Astrocyte (in vitro differentiated cells and primary cell): ENCODE measurements around the gene PCA3. TPM values are rescaled to one million over a fixed set of nuclear protein-coding genes. Genes with fewer than 3 reads are reported as not detected.

Experiments
- DNase-seq: peaks from one replicate; pipeline ENCODE4 v3.0.0-alpha.2; 2010; ENCODE audit warnings: low read depth
- FAIRE-seq: peaks from 2 replicates; lab custom pipeline; 2011; peaks lifted over from hg19 to GRCh38; lab: Jason Lieb, UNC
- H2AFZ ChIP-seq: 2 replicates; pipeline ENCODE4 v1.6.0; 2012; ENCODE audit warnings: low read depth, low read length, inconsistent platforms
- H3K27ac ChIP-seq: 2 replicates; pipeline ENCODE4 v1.5.1; 2011; ENCODE audit warnings: low read depth, low read length, inconsistent platforms
- H3K27me3 ChIP-seq: 2 replicates; pipeline ENCODE4 v1.6.0; 2011; ENCODE audit warnings: low read length, inconsistent platforms; ENCODE audit not compliant: insufficient read depth
- H3K36me3 ChIP-seq: 2 replicates; pipeline ENCODE4 v1.5.1; 2011; ENCODE audit warnings: low read length, inconsistent platforms; ENCODE audit not compliant: insufficient read depth
- H3K4me1 ChIP-seq: 2 replicates; pipeline ENCODE4 v1.5.1; 2011; ENCODE audit warnings: low read length, inconsistent platforms; ENCODE audit not compliant: insufficient read depth
- H3K4me2 ChIP-seq: 2 replicates; pipeline ENCODE4 v1.6.0; 2012; ENCODE audit warnings: low read length, inconsistent platforms
- H3K4me3 ChIP-seq: 2 replicates; pipeline ENCODE4 v1.5.1; 2011; ENCODE audit warnings: low read depth, mild to moderate bottlenecking, low read length, inconsistent platforms; ENCODE audit not compliant: insufficient read depth
- H3K79me2 ChIP-seq: 2 replicates; pipeline ENCODE4 v1.6.0; 2012; ENCODE audit warnings: mild to moderate bottlenecking, low read length, inconsistent platforms; ENCODE audit not compliant: insufficient read depth
- H3K9ac ChIP-seq: 2 replicates; pipeline ENCODE4 v1.6.0; 2012; ENCODE audit warnings: mild to moderate bottlenecking, low read length, inconsistent platforms
- H3K9me3 ChIP-seq: 2 replicates; pipeline ENCODE4 v1.5.1; 2012; ENCODE audit warnings: low read depth, mild to moderate bottlenecking, low read length, inconsistent platforms; ENCODE audit not compliant: insufficient read depth
- H4K20me1 ChIP-seq: 2 replicates; pipeline ENCODE4 v1.6.0; 2012; ENCODE audit warnings: low read length, inconsistent platforms; ENCODE audit not compliant: insufficient read depth
- H3K27ac Mint-ChIP-seq: one replicate; pipeline ENCODE4 v1.8.0; 2021; ENCODE audit warnings: mild to moderate bottlenecking, mixed read lengths; ENCODE audit not compliant: unreplicated experiment
- H3K27me3 Mint-ChIP-seq: one replicate; pipeline ENCODE4 v1.8.0; 2021; ENCODE audit warnings: low read depth, mixed read lengths; ENCODE audit not compliant: unreplicated experiment
- H3K36me3 Mint-ChIP-seq: one replicate; pipeline ENCODE4 v1.8.0; 2021; ENCODE audit warnings: low read depth, mixed read lengths; ENCODE audit not compliant: unreplicated experiment
- H3K4me1 Mint-ChIP-seq: one replicate; pipeline ENCODE4 v1.8.0; 2021; ENCODE audit warnings: low read depth, mixed read lengths; ENCODE audit not compliant: unreplicated experiment
- H3K4me3 Mint-ChIP-seq: one replicate; pipeline ENCODE4 v1.8.0; 2021; ENCODE audit warnings: mild to moderate bottlenecking, moderate library complexity, mixed read lengths; ENCODE audit not compliant: unreplicated experiment
- H3K9me3 Mint-ChIP-seq: one replicate; pipeline ENCODE4 v1.8.0; 2021; ENCODE audit warnings: mild to moderate bottlenecking, mixed read lengths; ENCODE audit not compliant: unreplicated experiment
- EZH2 ChIP-seq: IDR thresholded peaks from 2 replicates; pipeline ENCODE4 v1.6.1; 2012; ENCODE audit warnings: mild to moderate bottlenecking, low read length, inconsistent platforms; ENCODE audit not compliant: insufficient read depth
- total RNA-seq: library from RNA; stranded (reverse); gene quantifications from 2 replicates; pipeline ENCODE4 v1.2.1, GENCODE V29; 2021
- TF ChIP-seq, protein P1 (sequence below): IDR thresholded peaks from 2 replicates; pipeline ENCODE4 v1.5.1; 2011; ENCODE audit warnings: low read depth, mild to moderate bottlenecking, inconsistent platforms, low read length, moderate library complexity; ENCODE audit not compliant: insufficient read depth

Gene PCA3
- total RNA-seq, 1 donor from 2014 or later, result not detected

DNA sequence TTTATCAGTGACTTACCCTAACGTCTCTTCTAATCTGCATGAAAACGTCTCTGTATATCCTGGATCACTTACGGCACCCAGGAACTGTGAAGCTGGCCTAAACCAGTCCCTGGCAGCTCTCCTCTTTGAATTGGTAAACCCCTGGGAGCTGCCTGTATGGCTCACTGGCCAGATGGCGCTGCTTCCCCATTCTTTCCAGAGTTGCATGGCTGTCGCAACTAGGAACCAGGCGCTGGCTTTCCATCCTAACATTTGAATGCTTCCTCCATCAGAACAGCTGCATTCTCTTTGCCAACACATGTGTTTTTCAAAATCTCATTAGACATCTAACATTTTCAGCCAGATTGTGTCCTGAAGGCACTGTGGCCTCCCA is 8.0 kb upstream of the PCA3 start:
- Histone ChIP-seq H4K20me1 (no peaks in the 10 kb centered on the region), H3K36me3 (no peaks in the 10 kb centered on the region), H3K9ac (no peak overlapping the region), H3K27ac (no peak overlapping the region), H3K27me3 (no peaks in the 10 kb centered on the region), H2AFZ (no peak overlapping the region), H3K4me3 (no peak overlapping the region), H3K9me3 (no peaks in the 10 kb centered on the region), H3K4me1 (no peaks in the 10 kb centered on the region), H3K79me2 (no peaks in the 10 kb centered on the region), H3K4me2 (no peak overlapping the region)
- FAIRE-seq (no peak), DNase-seq (no peak)
- peaks cover 7% of the 10 kb centered on the region for H3K4me1 Mint-ChIP-seq
- H3K27ac Mint-ChIP-seq, result no peak overlapping the region
- H3K36me3 Mint-ChIP-seq, result no peaks in the 10 kb centered on the region
- H3K9me3 Mint-ChIP-seq, result peaks cover 1% of the 10 kb centered on the region
- H3K4me3 Mint-ChIP-seq, result no peak overlapping the region
- no peak for TF ChIP-seq EZH2
- TF ChIP-seq, protein P1, sequence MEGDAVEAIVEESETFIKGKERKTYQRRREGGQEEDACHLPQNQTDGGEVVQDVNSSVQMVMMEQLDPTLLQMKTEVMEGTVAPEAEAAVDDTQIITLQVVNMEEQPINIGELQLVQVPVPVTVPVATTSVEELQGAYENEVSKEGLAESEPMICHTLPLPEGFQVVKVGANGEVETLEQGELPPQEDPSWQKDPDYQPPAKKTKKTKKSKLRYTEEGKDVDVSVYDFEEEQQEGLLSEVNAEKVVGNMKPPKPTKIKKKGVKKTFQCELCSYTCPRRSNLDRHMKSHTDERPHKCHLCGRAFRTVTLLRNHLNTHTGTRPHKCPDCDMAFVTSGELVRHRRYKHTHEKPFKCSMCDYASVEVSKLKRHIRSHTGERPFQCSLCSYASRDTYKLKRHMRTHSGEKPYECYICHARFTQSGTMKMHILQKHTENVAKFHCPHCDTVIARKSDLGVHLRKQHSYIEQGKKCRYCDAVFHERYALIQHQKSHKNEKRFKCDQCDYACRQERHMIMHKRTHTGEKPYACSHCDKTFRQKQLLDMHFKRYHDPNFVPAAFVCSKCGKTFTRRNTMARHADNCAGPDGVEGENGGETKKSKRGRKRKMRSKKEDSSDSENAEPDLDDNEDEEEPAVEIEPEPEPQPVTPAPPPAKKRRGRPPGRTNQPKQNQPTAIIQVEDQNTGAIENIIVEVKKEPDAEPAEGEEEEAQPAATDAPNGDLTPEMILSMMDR, result no peak
- H3K27me3 Mint-ChIP-seq, result peaks cover 3% of the 10 kb centered on the region

DNA sequence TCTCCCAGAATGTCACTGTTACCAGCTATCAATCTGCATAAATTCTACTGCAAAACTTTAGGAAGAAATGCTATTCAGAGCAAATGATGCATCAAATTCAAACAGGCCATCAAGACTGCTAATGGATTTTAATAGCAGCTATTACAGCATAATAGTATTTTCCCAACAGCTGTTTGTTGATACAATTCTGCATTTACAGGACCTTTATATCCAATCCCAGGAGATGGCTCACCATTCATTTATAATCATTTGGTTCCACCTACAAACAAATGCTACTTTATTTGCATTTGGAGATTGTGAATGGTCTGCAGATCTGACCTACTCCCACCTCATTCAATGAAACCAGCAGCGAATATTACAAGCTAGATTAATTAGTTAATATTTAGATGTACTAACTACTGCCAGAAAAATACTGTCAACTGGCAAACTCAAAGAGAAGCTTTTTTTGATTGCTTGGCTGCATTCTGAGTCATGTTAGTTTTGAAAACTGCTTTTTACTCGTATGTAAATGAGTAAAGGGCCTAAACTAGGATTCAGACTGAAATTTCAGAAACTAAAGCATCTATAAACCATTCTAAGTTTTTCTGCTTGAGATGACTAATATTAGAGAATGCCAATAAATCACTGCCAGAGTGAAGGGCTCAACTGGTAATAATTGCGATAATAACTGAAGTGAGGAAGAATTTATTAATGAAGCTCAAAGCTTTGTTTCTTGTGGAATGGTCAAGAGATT is 7.1 kb upstream of the PCA3 start:
- no peak for DNase-seq
- no peak overlapping the region for H3K4me3 Mint-ChIP-seq
- Histone ChIP-seq H3K27me3 (no peaks in the 10 kb centered on the region), H3K4me1 (no peaks in the 10 kb centered on the region), H3K4me2 (no peak overlapping the region), H2AFZ (no peak overlapping the region), H3K9me3 (no peaks in the 10 kb centered on the region), H4K20me1 (no peaks in the 10 kb centered on the region), H3K9ac (no peak overlapping the region), H3K4me3 (no peak overlapping the region), H3K79me2 (no peaks in the 10 kb centered on the region), H3K27ac (no peak overlapping the region), H3K36me3 (no peaks in the 10 kb centered on the region)
- H3K4me1 Mint-ChIP-seq, result peaks cover 7% of the 10 kb centered on the region
- no peak overlapping the region for H3K27ac Mint-ChIP-seq
- FAIRE-seq, result no peak
- no peaks in the 10 kb centered on the region for H3K36me3 Mint-ChIP-seq
- no peak for TF ChIP-seq EZH2
- TF ChIP-seq, protein P1, result no peak
- peaks cover 3% of the 10 kb centered on the region for H3K27me3 Mint-ChIP-seq
- peaks cover 1% of the 10 kb centered on the region for H3K9me3 Mint-ChIP-seq

DNA sequence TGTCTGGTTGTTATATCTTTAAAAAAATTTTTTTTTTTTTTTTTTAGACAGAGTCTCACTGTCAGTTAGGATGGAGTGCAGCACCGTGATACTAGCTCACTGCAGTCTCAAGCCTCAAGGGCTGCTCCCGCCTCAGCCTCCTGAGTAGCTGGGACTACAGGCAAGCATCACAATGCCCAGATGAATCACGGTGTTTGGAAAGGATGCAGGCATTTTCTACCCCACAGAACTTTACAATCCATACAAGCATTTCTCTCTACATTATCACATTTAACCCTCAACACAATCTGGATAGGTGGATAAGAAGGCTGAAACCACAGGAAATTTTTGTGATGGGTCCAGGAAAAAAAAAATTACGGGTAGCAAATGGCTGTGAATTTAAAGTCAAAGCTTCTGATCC is 5.8 kb upstream of the PCA3 start:
- Histone ChIP-seq H3K4me3 (no peak overlapping the region), H2AFZ (no peak overlapping the region), H3K27ac (no peak overlapping the region), H3K27me3 (no peaks in the 10 kb centered on the region), H3K36me3 (no peaks in the 10 kb centered on the region), H4K20me1 (no peaks in the 10 kb centered on the region), H3K9ac (no peak overlapping the region), H3K4me2 (no peak overlapping the region), H3K9me3 (no peaks in the 10 kb centered on the region), H3K4me1 (no peaks in the 10 kb centered on the region), H3K79me2 (no peaks in the 10 kb centered on the region)
- H3K27me3 Mint-ChIP-seq, result peaks cover 3% of the 10 kb centered on the region
- H3K9me3 Mint-ChIP-seq, result peaks cover 1% of the 10 kb centered on the region
- TF ChIP-seq, protein P1, result no peak
- no peak for TF ChIP-seq EZH2
- no peak overlapping the region for H3K27ac Mint-ChIP-seq
- peaks cover 7% of the 10 kb centered on the region for H3K4me1 Mint-ChIP-seq
- DNase-seq (peak; percentile 44), FAIRE-seq (no peak)
- H3K36me3 Mint-ChIP-seq, result no peaks in the 10 kb centered on the region
- no peak overlapping the region for H3K4me3 Mint-ChIP-seq
